GM18870 (cell line): ENCODE results near the gene HSF2.
"Not testable (repeated sequence)": the region's sequence is repeated elsewhere in the genome, so short reads cannot be mapped to it uniquely, and the experiment has no call there.

ENCODE experiments used
- ATAC-seq: cut with Tn5 transposase; IDR thresholded peaks from one replicate; pipeline ENCODE4 v1.9.1; 2021; ENCODE audit warnings: moderate library complexity; ENCODE audit not compliant: unreplicated experiment

Gene HSF2

GRCh38 chr6:122452509-122452908 lies 53.1 kb downstream of the HSF2 start:
- no peak for ATAC-seq

GRCh38 chr6:122454673-122455072 lies 55.2 kb downstream of the HSF2 start:
- ATAC-seq = no peak

- not testable (repeated sequence) for ATAC-seq
Observed at GRCh38 chr6:122455116-122455515, 55.7 kb downstream of the HSF2 start.

GRCh38 chr6:122458087-122458486 lies 58.6 kb downstream of the HSF2 start:
- no peak for ATAC-seq

GRCh38 chr6:122459240-122459639 lies 59.8 kb downstream of the HSF2 start:
- ATAC-seq = no peak

GRCh38 chr6:122459865-122460416 lies 60.5 kb downstream of the HSF2 start:
- not testable (repeated sequence) for ATAC-seq

GRCh38 chr6:122461885-122462284 lies 62.4 kb downstream of the HSF2 start:
- ATAC-seq = no peak

GRCh38 chr6:122471107-122472021 lies 71.9 kb downstream of the HSF2 start, which contains the start of gene SERINC1:
Gene SERINC1 (minus strand): TSS chr6:122471807. CDS start chr6:122471737, 70 bp downstream.
- ATAC-seq = peak; percentile 99

- peak; percentile 51 for ATAC-seq
Observed at GRCh38 chr6:122472022-122472340, 72.5 kb downstream of the HSF2 start.

GRCh38 chr6:122476131-122476530 lies 76.7 kb downstream of the HSF2 start:
- ATAC-seq = no peak

GRCh38 chr6:122482750-122483080 lies 83.3 kb downstream of the HSF2 start:
- ATAC-seq = no peak
